ENCODE measurements around the gene DKK3. TPM values are rescaled to one million over a fixed set of nuclear protein-coding genes. Genes with fewer than 3 reads are reported as not detected.
"Not testable (repeated sequence)": the region's sequence is repeated elsewhere in the genome, so short reads cannot be mapped to it uniquely, and the experiment has no call there.

DKK3 gene
- total RNA-seq, 1 experiment from 2014 or later, result 14.6 TPM

DNA sequence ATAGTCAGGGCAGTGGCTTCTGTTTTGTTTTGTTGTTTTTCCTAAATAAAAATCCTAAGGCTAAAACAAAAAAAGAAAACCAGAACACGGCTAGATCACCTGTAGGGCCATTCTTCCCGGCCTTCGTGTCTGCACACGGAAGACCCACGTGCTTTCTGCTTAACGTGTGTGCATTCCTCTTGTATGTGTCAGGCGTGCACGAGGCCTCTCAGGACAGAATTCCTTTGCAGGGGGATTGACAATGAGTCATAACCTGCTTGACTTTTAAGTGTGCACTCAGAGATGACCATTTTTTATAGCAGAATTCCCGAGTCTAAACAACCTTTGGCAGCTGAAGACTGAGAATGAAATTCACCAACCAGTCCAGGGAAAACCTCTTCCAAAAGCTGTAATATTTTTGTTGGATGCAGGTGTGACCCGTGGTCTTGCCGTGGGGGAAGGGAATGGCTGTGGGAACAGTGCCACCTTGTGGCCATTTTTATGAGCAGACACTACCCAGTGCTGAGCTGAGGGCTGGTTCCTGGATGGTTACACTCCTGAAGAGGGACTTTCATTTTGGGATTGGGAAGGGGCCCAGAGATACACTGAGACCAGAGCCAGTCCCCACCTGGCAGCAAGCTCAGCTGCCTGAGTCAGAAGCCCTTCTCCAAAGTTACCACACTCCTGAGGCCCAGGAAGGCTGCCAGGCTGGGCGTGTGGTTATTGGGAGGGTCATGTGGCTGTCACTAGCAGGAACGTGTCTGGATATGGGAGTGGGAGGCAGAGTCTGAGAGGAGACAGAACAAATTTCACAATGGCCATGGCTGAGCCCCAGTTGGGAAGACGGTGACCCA lies 35.7 kb upstream of the DKK3 start:
- peak overlapping the region; percentile 60 for H3K4me3 Mint-ChIP-seq (ENCODE audit: low read depth, unreplicated experiment)
- intact Hi-C loops (cut with micrococcal nuclease; ENCODE audit: unreplicated experiment), result loop anchor here (1.0 to 5.0 kb wide), 3 partner anchors 52 to 245 kb away; no protein-coding TSS in a partner anchor
- peak; percentile 88 for TF ChIP-seq CTCF (IDR thresholded peaks at IDR 0.05; ENCODE audit: unreplicated experiment)
- DNase-seq, result peak; percentile 80
- H3K27ac Mint-ChIP-seq (ENCODE audit: unreplicated experiment), result peak overlapping the region; percentile 97
- H3K36me3 Mint-ChIP-seq (ENCODE audit: insufficient read depth, unreplicated experiment), result peaks cover 17% of the 10 kb centered on the region
- peaks cover 10% of the 10 kb centered on the region for H3K9me3 Mint-ChIP-seq (ENCODE audit: low read depth, unreplicated experiment)
- BruUV-seq (replicated peaks), result no TSS peak
- CTCF ChIA-PET, result interaction anchor here (0.7 to 1.2 kb wide), 14 partner anchors 44 to 245 kb away, joined by 3 to 12 read pairs (median 3); no protein-coding TSS in a partner anchor
- H3K4me1 Mint-ChIP-seq (ENCODE audit: low read depth, unreplicated experiment), result peaks cover 45% of the 10 kb centered on the region
- no peaks in the 10 kb centered on the region for H3K27me3 Mint-ChIP-seq (ENCODE audit: unreplicated experiment)

GRCh38 chr11:12043221-12043620 lies 34.8 kb upstream of the DKK3 start:
- Mint-ChIP-seq H3K27me3 (ENCODE audit: unreplicated experiment) (no peaks in the 10 kb centered on the region), H3K36me3 (ENCODE audit: insufficient read depth, unreplicated experiment) (peaks cover 17% of the 10 kb centered on the region), H3K27ac (ENCODE audit: unreplicated experiment) (peak overlapping the region; percentile 97), H3K4me1 (ENCODE audit: low read depth, unreplicated experiment) (peaks cover 38% of the 10 kb centered on the region), H3K4me3 (ENCODE audit: low read depth, unreplicated experiment) (no peak overlapping the region), H3K9me3 (ENCODE audit: low read depth, unreplicated experiment) (peaks cover 10% of the 10 kb centered on the region)
- intact Hi-C loops (cut with micrococcal nuclease; ENCODE audit: unreplicated experiment), result loop anchor here (5.0 kb wide), 1 partner anchor 51 kb away; no protein-coding TSS in a partner anchor
- BruUV-seq (replicated peaks), result no TSS peak
- no peak for TF ChIP-seq CTCF (IDR thresholded peaks at IDR 0.05; ENCODE audit: unreplicated experiment)
- DNase-seq, result no peak
- CTCF ChIA-PET, result no interaction called here

GRCh38 chr11:12042215-12042676 lies 33.8 kb upstream of the DKK3 start:
- Mint-ChIP-seq H3K27me3 (ENCODE audit: unreplicated experiment) (no peaks in the 10 kb centered on the region), H3K9me3 (ENCODE audit: low read depth, unreplicated experiment) (peaks cover 10% of the 10 kb centered on the region), H3K4me3 (ENCODE audit: low read depth, unreplicated experiment) (no peak overlapping the region), H3K36me3 (ENCODE audit: insufficient read depth, unreplicated experiment) (peaks cover 13% of the 10 kb centered on the region), H3K27ac (ENCODE audit: unreplicated experiment) (peak overlapping the region; percentile 7), H3K4me1 (ENCODE audit: low read depth, unreplicated experiment) (peaks cover 31% of the 10 kb centered on the region)
- no TSS peak for BruUV-seq (replicated peaks)
- intact Hi-C loops (cut with micrococcal nuclease; ENCODE audit: unreplicated experiment), result loop anchor here (5.0 kb wide), 1 partner anchor 50 kb away; no protein-coding TSS in a partner anchor
- CTCF ChIA-PET, result no interaction called here
- no peak for TF ChIP-seq CTCF (IDR thresholded peaks at IDR 0.05; ENCODE audit: unreplicated experiment)
- no peak for DNase-seq

GRCh38 chr11:12040719-12041118 lies 32.3 kb upstream of the DKK3 start:
- intact Hi-C loops (cut with micrococcal nuclease; ENCODE audit: unreplicated experiment), result loop anchor here (5.0 kb wide), 1 partner anchor 48 kb away; no protein-coding TSS in a partner anchor
- BruUV-seq (replicated peaks); H3K27ac Mint-ChIP-seq (ENCODE audit: unreplicated experiment); DNase-seq; H3K27me3 Mint-ChIP-seq (ENCODE audit: unreplicated experiment); H3K4me3 Mint-ChIP-seq (ENCODE audit: low read depth, unreplicated experiment); CTCF ChIA-PET: not testable (repeated sequence)
- peaks cover 12% of the 10 kb centered on the region for H3K36me3 Mint-ChIP-seq (ENCODE audit: insufficient read depth, unreplicated experiment)
- peaks cover 10% of the 10 kb centered on the region for H3K9me3 Mint-ChIP-seq (ENCODE audit: low read depth, unreplicated experiment)
- H3K4me1 Mint-ChIP-seq (ENCODE audit: low read depth, unreplicated experiment), result peaks cover 25% of the 10 kb centered on the region

Measured in Calu3 (cell line).